OCI-M2 (cell line): Measurements from ENCODE around the gene TAF8.

Source experiments
- DNase-seq: peaks from one replicate; lab custom pipeline; 2025; ENCODE audit not compliant: unreplicated experiment; lab: John Stamatoyannopoulos, UW

The TAF8 gene

GRCh38 chr6:42095094-42095493, 44.8 kb downstream of the TAF8 start:
- no peak for DNase-seq

GRCh38 chr6:42095776-42096541, 45.6 kb downstream of the TAF8 start:
- DNase-seq: no peak

GRCh38 chr6:42099340-42100028, 49.2 kb downstream of the TAF8 start:
- DNase-seq: no peak

- no peak for DNase-seq
Observed at GRCh38 chr6:42100029-42100901, 49.9 kb downstream of the TAF8 start.

- DNase-seq: no peak
Observed at GRCh38 chr6:42101186-42101657, 50.9 kb downstream of the TAF8 start.

- DNase-seq: no peak
Observed at GRCh38 chr6:42103216-42103615, 52.9 kb downstream of the TAF8 start.

- no peak for DNase-seq
Observed at GRCh38 chr6:42103753-42104094, 53.4 kb downstream of the TAF8 start.

GRCh38 chr6:42104095-42104803, 53.9 kb downstream of the TAF8 start:
- DNase-seq: peak; percentile 57

GRCh38 chr6:42104804-42105125, 54.4 kb downstream of the TAF8 start:
- no peak for DNase-seq

- no peak for DNase-seq
Observed at GRCh38 chr6:42105156-42105648, 54.9 kb downstream of the TAF8 start.

GRCh38 chr6:42105709-42106108, 55.4 kb downstream of the TAF8 start:
- DNase-seq: no peak

- no peak for DNase-seq
Observed at GRCh38 chr6:42106112-42107023, 56.0 kb downstream of the TAF8 start.

- DNase-seq: no peak
Observed at GRCh38 chr6:42108071-42108470, 57.7 kb downstream of the TAF8 start.

- DNase-seq: no peak
Observed at GRCh38 chr6:42110683-42111082, 60.4 kb downstream of the TAF8 start.

GRCh38 chr6:42112351-42112750, 62.0 kb downstream of the TAF8 start:
- DNase-seq: no peak

- no peak for DNase-seq
Observed at GRCh38 chr6:42113936-42114636, 63.8 kb downstream of the TAF8 start.

- no peak for DNase-seq
Observed at GRCh38 chr6:42117843-42118161, 67.5 kb downstream of the TAF8 start.

- DNase-seq: no peak
Observed at GRCh38 chr6:42118162-42119001, 68.1 kb downstream of the TAF8 start.
